Keratinocyte (primary cell): Measurements from ENCODE around the gene IGSF6. TPM values are rescaled to one million over a fixed set of nuclear protein-coding genes. Genes with fewer than 3 reads are reported as not detected.

Experiments used
- DNase-seq: peaks from one replicate; pipeline ENCODE4 v3.0.0-alpha.2; 2011; ENCODE audit warnings: low read depth, missing footprints, low spot score
- FAIRE-seq: peaks from 2 replicates; lab custom pipeline; 2011; peaks lifted over from hg19 to GRCh38; lab: Jason Lieb, UNC
- H2AFZ ChIP-seq: 2 replicates; pipeline ENCODE4 v1.6.0; 2012; ENCODE audit warnings: low read length, control low read depth, inconsistent platforms; ENCODE audit not compliant: control insufficient read depth
- H3K27ac ChIP-seq: 2 replicates; pipeline ENCODE4 v1.5.1; 2011; ENCODE audit warnings: low read length; ENCODE audit not compliant: control insufficient read depth, insufficient read depth
- H3K27me3 ChIP-seq: 3 replicates; pipeline ENCODE4 v1.6.0; 2011; ENCODE audit warnings: low read length; ENCODE audit not compliant: control insufficient read depth, insufficient read depth; ENCODE audit errors: extremely low read depth
- H3K36me3 ChIP-seq, 2 experiments: 2 replicates in 1 of 2; 3 replicates in 1 of 2; pipeline ENCODE4 v1.5.1; 2011; ENCODE audit warnings: low read length in 2 of 2, mild to moderate bottlenecking in 1 of 2; ENCODE audit not compliant: control insufficient read depth in 2 of 2, insufficient read depth in 2 of 2; ENCODE audit errors: extremely low read depth in 1 of 2
- H3K4me1 ChIP-seq: 3 replicates; pipeline ENCODE4 v1.5.1; 2011; ENCODE audit warnings: low read length; ENCODE audit not compliant: control insufficient read depth, insufficient read depth; ENCODE audit errors: extremely low read depth
- H3K4me2 ChIP-seq: 3 replicates; pipeline ENCODE4 v1.6.0; 2011; ENCODE audit warnings: low read depth, low read length; ENCODE audit not compliant: control insufficient read depth, insufficient read depth; ENCODE audit errors: extremely low read depth
- H3K4me3 ChIP-seq, 3 experiments: fragments of 200-600 bp in 1 of 3; sonication (generic) in 1 of 3; 2 replicates in 2 of 3; 3 replicates in 1 of 3; pipeline ENCODE4 v1.5.1; 2011 to 2016; ENCODE audit warnings: low read length in 3 of 3, mild to moderate bottlenecking in 3 of 3, control low read depth in 2 of 3, inconsistent platforms in 1 of 3, low read depth in 1 of 3, mixed read lengths in 1 of 3, mixed run types in 1 of 3, moderate library complexity in 1 of 3; ENCODE audit not compliant: control insufficient read depth in 2 of 3, insufficient read depth in 2 of 3; ENCODE audit errors: extremely low read depth in 1 of 3
- H3K79me2 ChIP-seq: 2 replicates; pipeline ENCODE4 v1.6.0; 2012; ENCODE audit warnings: low read length; ENCODE audit not compliant: control insufficient read depth, insufficient read depth
- H3K9ac ChIP-seq: 3 replicates; pipeline ENCODE4 v1.6.0; 2011; ENCODE audit warnings: low read length; ENCODE audit not compliant: control insufficient read depth, insufficient read depth; ENCODE audit errors: extremely low read depth
- H3K9me1 ChIP-seq: 3 replicates; pipeline ENCODE4 v1.6.0; 2011; ENCODE audit warnings: low read length; ENCODE audit not compliant: control insufficient read depth, insufficient read depth; ENCODE audit errors: extremely low read depth
- H3K9me3 ChIP-seq: 2 replicates; pipeline ENCODE4 v1.5.1; 2012; ENCODE audit warnings: low read depth, low read length; ENCODE audit not compliant: control insufficient read depth
- H4K20me1 ChIP-seq: 3 replicates; pipeline ENCODE4 v1.6.0; 2011; ENCODE audit warnings: low read length; ENCODE audit not compliant: control insufficient read depth, insufficient read depth; ENCODE audit errors: extremely low read depth
- EZH2 ChIP-seq: IDR thresholded peaks from one replicate; pipeline ENCODE4 v1.6.1; 2012; ENCODE audit warnings: inconsistent platforms, mild to moderate bottlenecking, low read length, moderate library complexity
- dilution Hi-C: fragments of 300-500 bp; cut with MboI; formaldehyde crosslinking; loops from one replicate; pipeline ENCODE4 v1.7.0; 2020; ENCODE audit warnings: low sequenced_read_pairs; ENCODE audit not compliant: extremely low pct_ligation_motif_present
- polyA plus RNA-seq, 5 experiments: library from polyadenylated mRNA; depleted of rRNA in 3 of 5; stranded (reverse) in 3 of 5; stranded (forward) in 1 of 5; unstranded in 1 of 5; fragments of >200 nt; gene quantifications; 1 replicate in 1 of 5; 2 replicates in 3 of 5; 3 replicates in 1 of 5; pipeline versions ENCODE4 v1.2.1 to v1.2.3, GENCODE V29; 2011 to 2012; ENCODE audit warnings: missing spikeins in 2 of 5, low read depth in 1 of 5, low replicate concordance in 1 of 5
- TF ChIP-seq, protein P1 (sequence below), 3 experiments: IDR thresholded peaks in 1 of 3; conservative IDR thresholded peaks in 1 of 3; optimal IDR thresholded peaks in 1 of 3; 2 replicates in 2 of 3; 3 replicates in 1 of 3; pipeline versions ENCODE3 to v1.5.1; 2011; ENCODE audit warnings: low read length in 3 of 3, mild to moderate bottlenecking in 3 of 3, moderate library complexity in 2 of 3, control low read depth in 1 of 3, inconsistent platforms in 1 of 3; ENCODE audit not compliant: insufficient read depth in 2 of 3; ENCODE audit errors: extremely low read depth in 1 of 3

Gene IGSF6
- polyA plus RNA-seq, 1 donor (not counting 4 experiments of a cell fraction or from before 2014, with no cell fraction given), result not detected

DNA sequence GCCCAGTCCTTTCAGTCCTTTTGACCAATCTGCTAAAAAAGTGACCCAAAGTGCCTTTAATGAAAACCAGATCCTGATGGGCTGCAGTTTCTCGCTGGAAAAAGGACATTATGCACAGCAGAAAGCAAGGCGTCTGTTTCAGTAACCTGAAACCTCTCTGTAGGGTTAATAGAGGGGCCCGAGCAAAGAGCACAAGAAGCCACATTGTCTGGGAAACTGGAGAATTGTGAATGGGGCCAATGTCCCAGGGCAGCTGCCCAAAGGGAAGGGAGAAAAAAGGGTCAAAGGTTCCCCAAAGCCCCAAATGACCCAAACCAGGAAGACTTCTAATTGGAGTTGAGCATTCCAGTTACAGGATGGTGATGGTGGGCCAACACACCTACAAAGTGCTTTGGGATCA, 14.4 kb upstream of the IGSF6 start:
- H3K27me3 ChIP-seq, result no peaks in the 10 kb centered on the region
- no peak overlapping the region for H2AFZ ChIP-seq
- H3K79me2 ChIP-seq, result no peaks in the 10 kb centered on the region
- H3K9ac ChIP-seq, result no peak overlapping the region
- no peak for FAIRE-seq
- no peaks in the 10 kb centered on the region for H4K20me1 ChIP-seq
- no peaks in the 10 kb centered on the region for H3K4me1 ChIP-seq
- DNase-seq, result no peak
- no peak overlapping the region for H3K27ac ChIP-seq
- H3K9me1 ChIP-seq, result no peaks in the 10 kb centered on the region
- no peak overlapping the region for H3K4me3 ChIP-seq
- dilution Hi-C loops, result no loop called here
- TF ChIP-seq EZH2, result no peak
- TF ChIP-seq, protein P1, sequence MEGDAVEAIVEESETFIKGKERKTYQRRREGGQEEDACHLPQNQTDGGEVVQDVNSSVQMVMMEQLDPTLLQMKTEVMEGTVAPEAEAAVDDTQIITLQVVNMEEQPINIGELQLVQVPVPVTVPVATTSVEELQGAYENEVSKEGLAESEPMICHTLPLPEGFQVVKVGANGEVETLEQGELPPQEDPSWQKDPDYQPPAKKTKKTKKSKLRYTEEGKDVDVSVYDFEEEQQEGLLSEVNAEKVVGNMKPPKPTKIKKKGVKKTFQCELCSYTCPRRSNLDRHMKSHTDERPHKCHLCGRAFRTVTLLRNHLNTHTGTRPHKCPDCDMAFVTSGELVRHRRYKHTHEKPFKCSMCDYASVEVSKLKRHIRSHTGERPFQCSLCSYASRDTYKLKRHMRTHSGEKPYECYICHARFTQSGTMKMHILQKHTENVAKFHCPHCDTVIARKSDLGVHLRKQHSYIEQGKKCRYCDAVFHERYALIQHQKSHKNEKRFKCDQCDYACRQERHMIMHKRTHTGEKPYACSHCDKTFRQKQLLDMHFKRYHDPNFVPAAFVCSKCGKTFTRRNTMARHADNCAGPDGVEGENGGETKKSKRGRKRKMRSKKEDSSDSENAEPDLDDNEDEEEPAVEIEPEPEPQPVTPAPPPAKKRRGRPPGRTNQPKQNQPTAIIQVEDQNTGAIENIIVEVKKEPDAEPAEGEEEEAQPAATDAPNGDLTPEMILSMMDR (optimal IDR thresholded peaks at IDR 0.05 in 1 of 3, IDR thresholded peaks at IDR 0.05 in 1 of 3, conservative IDR thresholded peaks at IDR 0.05 in 1 of 3; ENCODE audit: extremely low read depth in 1 of 3, insufficient read depth in 2 of 3, low read length in 3 of 3), result no peak
- no peak overlapping the region for H3K4me2 ChIP-seq
- no peaks in the 10 kb centered on the region for H3K9me3 ChIP-seq
- H3K36me3 ChIP-seq, result no peaks in the 10 kb centered on the region

DNA sequence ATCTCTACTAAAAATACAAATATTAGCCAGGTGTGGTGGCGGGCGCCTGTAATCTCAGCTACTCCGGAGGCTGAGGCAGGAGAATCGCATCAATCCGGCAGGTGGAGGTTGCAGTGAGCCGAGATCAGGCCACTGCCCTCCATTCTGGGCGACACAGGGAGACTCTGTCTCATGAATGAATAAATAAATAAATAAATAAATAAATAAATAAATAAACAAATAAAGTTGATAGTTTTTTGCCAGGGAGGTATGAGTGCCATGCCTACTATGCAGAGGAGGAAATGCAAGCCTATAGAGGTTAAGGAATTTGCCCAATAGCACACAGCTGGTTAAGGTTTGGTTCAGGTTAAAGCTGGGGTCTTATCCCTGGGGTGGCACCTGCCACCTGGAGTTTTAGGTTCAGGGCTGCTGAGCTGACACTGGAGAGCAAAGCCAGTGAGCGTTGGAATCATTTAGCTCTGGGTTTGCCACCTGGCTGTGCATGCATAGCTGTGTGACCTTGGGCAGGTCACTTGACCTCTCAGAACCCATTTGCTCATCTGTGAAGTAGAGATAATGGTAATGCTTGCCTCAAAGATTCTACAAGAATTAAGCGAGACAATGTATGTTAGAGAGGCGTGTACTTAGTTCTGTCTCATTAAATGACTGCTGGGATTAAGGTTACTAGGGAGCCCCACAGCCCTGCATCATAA, 12.5 kb upstream of the IGSF6 start:
- Histone ChIP-seq H3K27me3 (no peaks in the 10 kb centered on the region), H3K9me1 (no peaks in the 10 kb centered on the region), H2AFZ (no peak overlapping the region), H4K20me1 (no peaks in the 10 kb centered on the region), H3K4me1 (no peaks in the 10 kb centered on the region), H3K4me2 (no peak overlapping the region), H3K9ac (no peak overlapping the region), H3K36me3 (no peaks in the 10 kb centered on the region), H3K9me3 (no peaks in the 10 kb centered on the region), H3K4me3 (no peak overlapping the region), H3K79me2 (no peaks in the 10 kb centered on the region), H3K27ac (no peak overlapping the region)
- TF ChIP-seq, protein P1 (optimal IDR thresholded peaks at IDR 0.05 in 1 of 3, IDR thresholded peaks at IDR 0.05 in 1 of 3, conservative IDR thresholded peaks at IDR 0.05 in 1 of 3; ENCODE audit: extremely low read depth in 1 of 3, insufficient read depth in 2 of 3, low read length in 3 of 3), result no peak
- no peak for TF ChIP-seq EZH2
- FAIRE-seq (no peak), DNase-seq (no peak)
- dilution Hi-C loops, result no loop called here
